A549 (cell line): Measurements from ENCODE around the gene CD300E.

Experiments
- CEBPB ChIP-seq, 2 experiments: fragments of >200 bp in 1 of 2; sonication (Bioruptor Twin) in 1 of 2; formaldehyde crosslinking in 1 of 2; IDR thresholded peaks; 2 replicates each; pipeline ENCODE4 v1.6.1; 2012 to 2016
- EP300 ChIP-seq, 2 experiments: fragments of >200 bp; sonication (Bioruptor Twin); formaldehyde crosslinking; IDR thresholded peaks; 2 replicates in 1 of 2; 3 replicates in 1 of 2; pipeline ENCODE4 v1.6.1; 2016 to 2017
- HDAC2 ChIP-seq: fragments of 200-600 bp; sonication (generic); IDR thresholded peaks from 2 replicates; pipeline ENCODE4 v1.6.1; 2016
- MAFK ChIP-seq: fragments of 450-650 bp; IDR thresholded peaks from 2 replicates; pipeline ENCODE4 v1.6.1; 2014; ENCODE audit not compliant: partially characterized antibody
- NR3C1 ChIP-seq: fragments of >200 bp; sonication (Bioruptor Twin); formaldehyde crosslinking; IDR thresholded peaks from 3 replicates; pipeline ENCODE4 v1.6.1; 2017
- PBX3 ChIP-seq: IDR thresholded peaks from 2 replicates; pipeline ENCODE4 v1.6.1; 2012
- RFX5 ChIP-seq: fragments of 450-650 bp; IDR thresholded peaks from 2 replicates; pipeline ENCODE4 v1.7.1; 2014; ENCODE audit warnings: antibody characterized with exemption, mild to moderate bottlenecking, moderate library complexity
- SMC3 ChIP-seq: fragments of >200 bp; sonication (Bioruptor Twin); formaldehyde crosslinking; IDR thresholded peaks from 3 replicates; pipeline ENCODE4 v1.6.1; 2018; ENCODE audit warnings: inconsistent platforms
- ZFP36 ChIP-seq: fragments of 450-650 bp; IDR thresholded peaks from 2 replicates; pipeline ENCODE4 v1.6.1; 2014; ENCODE audit warnings: borderline replicate concordance; ENCODE audit not compliant: partially characterized antibody
- ZNF302 ChIP-seq: fragments of 250-450 bp; sonication (Bioruptor Pico); IDR thresholded peaks from 2 replicates; pipeline ENCODE4 v1.9.0; 2021; ENCODE audit warnings: inconsistent platforms, mild to moderate bottlenecking, moderate library complexity
- TF ChIP-seq, protein P1 (sequence below): fragments of >200 bp; sonication (Bioruptor Twin); formaldehyde crosslinking; IDR thresholded peaks from 3 replicates; pipeline ENCODE4 v1.5.1; 2016
- TF ChIP-seq, protein P2 (sequence below): fragments of 200-600 bp; sonication (generic); IDR thresholded peaks from 2 replicates; pipeline ENCODE4 v1.6.1; 2016; ENCODE audit warnings: antibody characterized with exemption, mild to moderate bottlenecking, moderate library complexity
- TF ChIP-seq, protein P3 (sequence below): IDR thresholded peaks from 2 replicates; pipeline ENCODE4 v1.6.1; 2012

GRCh38 chr17:74592087-74592990, 31.2 kb downstream of the CD300E start, which contains the start of gene CD300LD:
- no peak for TF ChIP-seq MAFK
- TF ChIP-seq, protein P1, sequence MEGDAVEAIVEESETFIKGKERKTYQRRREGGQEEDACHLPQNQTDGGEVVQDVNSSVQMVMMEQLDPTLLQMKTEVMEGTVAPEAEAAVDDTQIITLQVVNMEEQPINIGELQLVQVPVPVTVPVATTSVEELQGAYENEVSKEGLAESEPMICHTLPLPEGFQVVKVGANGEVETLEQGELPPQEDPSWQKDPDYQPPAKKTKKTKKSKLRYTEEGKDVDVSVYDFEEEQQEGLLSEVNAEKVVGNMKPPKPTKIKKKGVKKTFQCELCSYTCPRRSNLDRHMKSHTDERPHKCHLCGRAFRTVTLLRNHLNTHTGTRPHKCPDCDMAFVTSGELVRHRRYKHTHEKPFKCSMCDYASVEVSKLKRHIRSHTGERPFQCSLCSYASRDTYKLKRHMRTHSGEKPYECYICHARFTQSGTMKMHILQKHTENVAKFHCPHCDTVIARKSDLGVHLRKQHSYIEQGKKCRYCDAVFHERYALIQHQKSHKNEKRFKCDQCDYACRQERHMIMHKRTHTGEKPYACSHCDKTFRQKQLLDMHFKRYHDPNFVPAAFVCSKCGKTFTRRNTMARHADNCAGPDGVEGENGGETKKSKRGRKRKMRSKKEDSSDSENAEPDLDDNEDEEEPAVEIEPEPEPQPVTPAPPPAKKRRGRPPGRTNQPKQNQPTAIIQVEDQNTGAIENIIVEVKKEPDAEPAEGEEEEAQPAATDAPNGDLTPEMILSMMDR: no peak
- TF ChIP-seq ZFP36: no peak
- TF ChIP-seq RFX5: no peak
- no peak for TF ChIP-seq HDAC2
- TF ChIP-seq, protein P2, sequence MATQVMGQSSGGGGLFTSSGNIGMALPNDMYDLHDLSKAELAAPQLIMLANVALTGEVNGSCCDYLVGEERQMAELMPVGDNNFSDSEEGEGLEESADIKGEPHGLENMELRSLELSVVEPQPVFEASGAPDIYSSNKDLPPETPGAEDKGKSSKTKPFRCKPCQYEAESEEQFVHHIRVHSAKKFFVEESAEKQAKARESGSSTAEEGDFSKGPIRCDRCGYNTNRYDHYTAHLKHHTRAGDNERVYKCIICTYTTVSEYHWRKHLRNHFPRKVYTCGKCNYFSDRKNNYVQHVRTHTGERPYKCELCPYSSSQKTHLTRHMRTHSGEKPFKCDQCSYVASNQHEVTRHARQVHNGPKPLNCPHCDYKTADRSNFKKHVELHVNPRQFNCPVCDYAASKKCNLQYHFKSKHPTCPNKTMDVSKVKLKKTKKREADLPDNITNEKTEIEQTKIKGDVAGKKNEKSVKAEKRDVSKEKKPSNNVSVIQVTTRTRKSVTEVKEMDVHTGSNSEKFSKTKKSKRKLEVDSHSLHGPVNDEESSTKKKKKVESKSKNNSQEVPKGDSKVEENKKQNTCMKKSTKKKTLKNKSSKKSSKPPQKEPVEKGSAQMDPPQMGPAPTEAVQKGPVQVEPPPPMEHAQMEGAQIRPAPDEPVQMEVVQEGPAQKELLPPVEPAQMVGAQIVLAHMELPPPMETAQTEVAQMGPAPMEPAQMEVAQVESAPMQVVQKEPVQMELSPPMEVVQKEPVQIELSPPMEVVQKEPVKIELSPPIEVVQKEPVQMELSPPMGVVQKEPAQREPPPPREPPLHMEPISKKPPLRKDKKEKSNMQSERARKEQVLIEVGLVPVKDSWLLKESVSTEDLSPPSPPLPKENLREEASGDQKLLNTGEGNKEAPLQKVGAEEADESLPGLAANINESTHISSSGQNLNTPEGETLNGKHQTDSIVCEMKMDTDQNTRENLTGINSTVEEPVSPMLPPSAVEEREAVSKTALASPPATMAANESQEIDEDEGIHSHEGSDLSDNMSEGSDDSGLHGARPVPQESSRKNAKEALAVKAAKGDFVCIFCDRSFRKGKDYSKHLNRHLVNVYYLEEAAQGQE: no peak
- TF ChIP-seq, protein P3, sequence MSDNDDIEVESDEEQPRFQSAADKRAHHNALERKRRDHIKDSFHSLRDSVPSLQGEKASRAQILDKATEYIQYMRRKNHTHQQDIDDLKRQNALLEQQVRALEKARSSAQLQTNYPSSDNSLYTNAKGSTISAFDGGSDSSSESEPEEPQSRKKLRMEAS: no peak
- no peak for TF ChIP-seq PBX3
- no peak for TF ChIP-seq NR3C1
- no peak for TF ChIP-seq EP300 (IDR thresholded peaks at IDR 0.05)
- no peak for TF ChIP-seq SMC3
- TF ChIP-seq ZNF302: no peak
- TF ChIP-seq CEBPB (IDR thresholded peaks at IDR 0.05): no peak
